K562 (cell line): Measurements from ENCODE around the gene IQCC. TPM values are rescaled to one million over a fixed set of nuclear protein-coding genes. Genes with fewer than 3 reads are reported as not detected.

Source experiments
- CSDE1 ChIP-seq, 2 experiments: fragments of 450-650 bp; IDR thresholded peaks; 2 replicates each; pipeline ENCODE4 v1.6.1; 2016; ENCODE audit warnings: mild to moderate bottlenecking in 1 of 2
- FOXA3 ChIP-seq, 2 experiments: fragments of 450-650 bp in 1 of 2; sonication (generic) in 1 of 2; formaldehyde crosslinking; IDR thresholded peaks in 1 of 2; conservative IDR thresholded peaks in 1 of 2; 2 replicates each; pipeline versions ENCODE4 v1.4.0 to v1.8.0; 2020 to 2022; ENCODE audit warnings: mild to moderate bottlenecking in 2 of 2, missing genetic modification reagents in 1 of 2
- KLF1 ChIP-seq: fragments of 450-650 bp; IDR thresholded peaks from 2 replicates; pipeline ENCODE4 v1.6.1; 2016; ENCODE audit warnings: missing genetic modification characterization, missing compliant biosample characterization
- LCOR ChIP-seq: sonication (generic); formaldehyde crosslinking; IDR thresholded peaks from 2 replicates; pipeline ENCODE4 v1.8.0; 2022; ENCODE audit warnings: mild to moderate bottlenecking, missing genetic modification reagents
- MTA3 ChIP-seq: fragments of 450-650 bp; formaldehyde crosslinking; IDR thresholded peaks from 2 replicates; pipeline ENCODE4 v1.6.1; 2017; ENCODE audit warnings: mild to moderate bottlenecking, borderline replicate concordance
- NFATC3 ChIP-seq: fragments of 450-650 bp; IDR thresholded peaks from 2 replicates; pipeline ENCODE4 v1.6.1; 2017; ENCODE audit warnings: mild to moderate bottlenecking
- SIN3B ChIP-seq: fragments of 450-650 bp; IDR thresholded peaks from 2 replicates; pipeline ENCODE4 v1.6.1; 2017; ENCODE audit warnings: low read depth, mild to moderate bottlenecking, moderate library complexity
- SRF ChIP-seq, 2 experiments: fragments of 250-450, 450-650 bp in 1 of 2; sonication (Bioruptor Pico) in 1 of 2; sonication (generic) in 1 of 2; formaldehyde crosslinking; IDR thresholded peaks; 2 replicates each; pipeline versions ENCODE4 v1.5.0 to v1.5.1; 2020 to 2022; ENCODE audit warnings: mild to moderate bottlenecking in 1 of 2, missing genetic modification reagents in 1 of 2
- TBL1XR1 ChIP-seq, 2 experiments: IDR thresholded peaks; 2 replicates each; pipeline ENCODE4 v1.6.1; 2012; ENCODE audit warnings: improper control_type of control experiment in 2 of 2, low read length in 2 of 2, mild to moderate bottlenecking in 1 of 2
- ZBTB7A ChIP-seq: IDR thresholded peaks from 2 replicates; pipeline ENCODE4 v1.6.1; 2011; ENCODE audit warnings: low read depth, mild to moderate bottlenecking, low read length, moderate library complexity, borderline replicate concordance; ENCODE audit not compliant: control insufficient read depth
- ZNF224 ChIP-seq: sonication (generic); formaldehyde crosslinking; IDR thresholded peaks from 2 replicates; pipeline ENCODE4 v1.8.0; 2022; ENCODE audit warnings: mild to moderate bottlenecking, missing genetic modification reagents
- polyA plus RNA-seq, 8 experiments: library from polyadenylated mRNA; depleted of rRNA in 4 of 8; stranded (reverse) in 5 of 8; unstranded in 3 of 8; fragments of >200 nt; fragmentation: Nextera tagmentation in 2 of 8; fragmentation: Illumina TruSeq in 1 of 8; extraction: Ambion mirVana in 2 of 8; extraction: Trizol in 1 of 8; gene quantifications; 2 replicates each; pipeline versions ENCODE4 v1.2.1 to v1.2.3, GENCODE V29; 2011 to 2014; ENCODE audit warnings: inconsistent platforms in 1 of 8, missing spikeins in 1 of 8
- total RNA-seq, 7 experiments: library from RNA; depleted of rRNA in 6 of 7; stranded (reverse); fragments of >200 nt in 6 of 7; fragmentation: Illumina TruSeq in 2 of 7; extraction: Trizol in 2 of 7; gene quantifications; 2 replicates each; pipeline versions ENCODE4 v1.2.1 to v1.2.3, GENCODE V29; 2011 to 2021; ENCODE audit warnings: low replicate concordance in 1 of 7
- TF ChIP-seq, protein P1 (sequence below): sonication (generic); formaldehyde crosslinking; IDR thresholded peaks from 2 replicates; pipeline ENCODE4 v1.8.1; 2023; ENCODE audit warnings: mild to moderate bottlenecking, missing genetic modification reagents
- TF ChIP-seq, protein P2 (sequence below): sonication (generic); formaldehyde crosslinking; IDR thresholded peaks from 2 replicates; pipeline ENCODE4 v1.8.0; 2023; ENCODE audit warnings: mild to moderate bottlenecking, missing genetic modification reagents
- TF ChIP-seq, protein P3 (sequence below): sonication (generic); formaldehyde crosslinking; IDR thresholded peaks from 2 replicates; pipeline ENCODE4 v1.8.0; 2022; ENCODE audit warnings: mild to moderate bottlenecking, missing genetic modification reagents, borderline replicate concordance
- TF ChIP-seq, protein P4 (sequence below), 2 experiments: IDR thresholded peaks; 2 replicates each; pipeline ENCODE4 v1.6.1; 2011; ENCODE audit warnings: borderline replicate concordance in 1 of 2, control low read depth in 1 of 2, low read depth in 1 of 2, low read length in 1 of 2, mild to moderate bottlenecking in 1 of 2, mixed read lengths in 1 of 2, moderate library complexity in 1 of 2; ENCODE audit not compliant: insufficient read depth in 1 of 2, insufficient read length in 1 of 2, poor library complexity in 1 of 2, severe bottlenecking in 1 of 2; ENCODE audit errors: extremely low read depth in 1 of 2

IQCC gene
- total and polyA plus RNA-seq, 9 of the 15 experiments (the other 6 are each of a cell fraction or from before 2014, with no cell fraction given): 8.1 to 16.5 (median 10.7) TPM

DNA sequence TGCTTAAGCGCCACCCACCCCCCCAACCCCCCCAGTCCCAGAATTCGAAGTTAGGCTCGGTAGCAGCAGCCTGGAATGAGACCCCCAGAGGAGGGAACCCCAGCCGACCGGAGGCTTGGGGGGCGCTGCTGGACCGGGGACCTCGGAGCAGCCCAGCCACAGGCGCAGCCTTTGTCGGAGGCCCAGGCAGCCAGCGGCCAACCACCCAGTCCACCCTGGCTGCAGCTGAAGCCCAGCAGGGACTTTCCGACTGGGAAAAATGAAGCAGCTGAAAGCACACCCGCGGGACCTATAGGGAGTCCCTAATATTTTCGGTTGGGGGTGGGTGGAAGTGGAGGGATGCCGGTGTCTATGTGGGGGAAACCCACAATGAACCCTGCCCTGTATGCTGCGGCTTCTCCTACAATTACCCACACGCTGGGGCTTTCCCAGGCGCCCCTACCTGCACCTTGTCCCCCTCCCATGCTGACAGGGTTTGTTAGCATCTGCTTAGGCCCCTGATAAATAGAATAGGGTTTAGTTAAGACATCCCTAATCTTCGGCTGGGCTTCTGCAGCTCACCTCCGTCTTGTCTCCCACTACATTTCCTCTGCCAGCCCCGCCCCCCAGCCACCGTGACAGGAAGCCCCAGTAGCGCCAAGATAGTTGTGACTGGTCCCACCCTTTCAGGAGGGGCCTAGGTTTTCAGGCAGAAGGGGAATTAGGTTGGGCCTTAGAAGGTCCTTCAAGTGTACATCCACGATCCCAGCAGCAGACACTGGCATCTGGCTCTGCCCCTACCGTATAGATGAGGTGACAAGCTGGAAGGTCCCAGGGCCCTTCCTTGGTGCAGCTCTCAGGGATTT lies 4.2 kb upstream of the IQCC start (continued):
- TF ChIP-seq, protein P1, sequence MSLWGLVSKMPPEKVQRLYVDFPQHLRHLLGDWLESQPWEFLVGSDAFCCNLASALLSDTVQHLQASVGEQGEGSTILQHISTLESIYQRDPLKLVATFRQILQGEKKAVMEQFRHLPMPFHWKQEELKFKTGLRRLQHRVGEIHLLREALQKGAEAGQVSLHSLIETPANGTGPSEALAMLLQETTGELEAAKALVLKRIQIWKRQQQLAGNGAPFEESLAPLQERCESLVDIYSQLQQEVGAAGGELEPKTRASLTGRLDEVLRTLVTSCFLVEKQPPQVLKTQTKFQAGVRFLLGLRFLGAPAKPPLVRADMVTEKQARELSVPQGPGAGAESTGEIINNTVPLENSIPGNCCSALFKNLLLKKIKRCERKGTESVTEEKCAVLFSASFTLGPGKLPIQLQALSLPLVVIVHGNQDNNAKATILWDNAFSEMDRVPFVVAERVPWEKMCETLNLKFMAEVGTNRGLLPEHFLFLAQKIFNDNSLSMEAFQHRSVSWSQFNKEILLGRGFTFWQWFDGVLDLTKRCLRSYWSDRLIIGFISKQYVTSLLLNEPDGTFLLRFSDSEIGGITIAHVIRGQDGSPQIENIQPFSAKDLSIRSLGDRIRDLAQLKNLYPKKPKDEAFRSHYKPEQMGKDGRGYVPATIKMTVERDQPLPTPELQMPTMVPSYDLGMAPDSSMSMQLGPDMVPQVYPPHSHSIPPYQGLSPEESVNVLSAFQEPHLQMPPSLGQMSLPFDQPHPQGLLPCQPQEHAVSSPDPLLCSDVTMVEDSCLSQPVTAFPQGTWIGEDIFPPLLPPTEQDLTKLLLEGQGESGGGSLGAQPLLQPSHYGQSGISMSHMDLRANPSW (CRISPR knock-in tag): no peak
- TF ChIP-seq KLF1 (tag) (0 out of 2 replicates have a peak, but pooled peaks have one; percentile 47), SRF (CRISPR knock-in tag; IDR thresholded peaks at IDR 0.05) (peak in 1 of 2 experiments; percentile 63; a peak in 1 of 4 replicates), NFATC3 (no peak), SIN3B (no peak), TBL1XR1 (IDR thresholded peaks at IDR 0.05; ENCODE audit: low read length in 2 of 2) (peak in 1 of 2 experiments; percentile 48; a peak in 1 of 4 replicates), FOXA3 (CRISPR knock-in tag; conservative IDR thresholded peaks at IDR 0.05 in 1 of 2, IDR thresholded peaks at IDR 0.05 in 1 of 2) (no peak), ZNF224 (CRISPR knock-in tag) (0 out of 2 replicates have a peak, but pooled peaks have one; percentile 28), ZBTB7A (peak; percentile 16), MTA3 (peak; percentile 12; the same call in 1 of the 2 replicates), CSDE1 (IDR thresholded peaks at IDR 0.05) (no peak), LCOR (0 out of 2 replicates have a peak, but pooled peaks have one; percentile 47)
- TF ChIP-seq, protein P2, sequence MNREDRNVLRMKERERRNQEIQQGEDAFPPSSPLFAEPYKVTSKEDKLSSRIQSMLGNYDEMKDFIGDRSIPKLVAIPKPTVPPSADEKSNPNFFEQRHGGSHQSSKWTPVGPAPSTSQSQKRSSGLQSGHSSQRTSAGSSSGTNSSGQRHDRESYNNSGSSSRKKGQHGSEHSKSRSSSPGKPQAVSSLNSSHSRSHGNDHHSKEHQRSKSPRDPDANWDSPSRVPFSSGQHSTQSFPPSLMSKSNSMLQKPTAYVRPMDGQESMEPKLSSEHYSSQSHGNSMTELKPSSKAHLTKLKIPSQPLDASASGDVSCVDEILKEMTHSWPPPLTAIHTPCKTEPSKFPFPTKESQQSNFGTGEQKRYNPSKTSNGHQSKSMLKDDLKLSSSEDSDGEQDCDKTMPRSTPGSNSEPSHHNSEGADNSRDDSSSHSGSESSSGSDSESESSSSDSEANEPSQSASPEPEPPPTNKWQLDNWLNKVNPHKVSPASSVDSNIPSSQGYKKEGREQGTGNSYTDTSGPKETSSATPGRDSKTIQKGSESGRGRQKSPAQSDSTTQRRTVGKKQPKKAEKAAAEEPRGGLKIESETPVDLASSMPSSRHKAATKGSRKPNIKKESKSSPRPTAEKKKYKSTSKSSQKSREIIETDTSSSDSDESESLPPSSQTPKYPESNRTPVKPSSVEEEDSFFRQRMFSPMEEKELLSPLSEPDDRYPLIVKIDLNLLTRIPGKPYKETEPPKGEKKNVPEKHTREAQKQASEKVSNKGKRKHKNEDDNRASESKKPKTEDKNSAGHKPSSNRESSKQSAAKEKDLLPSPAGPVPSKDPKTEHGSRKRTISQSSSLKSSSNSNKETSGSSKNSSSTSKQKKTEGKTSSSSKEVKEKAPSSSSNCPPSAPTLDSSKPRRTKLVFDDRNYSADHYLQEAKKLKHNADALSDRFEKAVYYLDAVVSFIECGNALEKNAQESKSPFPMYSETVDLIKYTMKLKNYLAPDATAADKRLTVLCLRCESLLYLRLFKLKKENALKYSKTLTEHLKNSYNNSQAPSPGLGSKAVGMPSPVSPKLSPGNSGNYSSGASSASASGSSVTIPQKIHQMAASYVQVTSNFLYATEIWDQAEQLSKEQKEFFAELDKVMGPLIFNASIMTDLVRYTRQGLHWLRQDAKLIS (CRISPR knock-in tag): 0 out of 2 replicates have a peak, but pooled peaks have one; percentile 49
- TF ChIP-seq, protein P3, sequence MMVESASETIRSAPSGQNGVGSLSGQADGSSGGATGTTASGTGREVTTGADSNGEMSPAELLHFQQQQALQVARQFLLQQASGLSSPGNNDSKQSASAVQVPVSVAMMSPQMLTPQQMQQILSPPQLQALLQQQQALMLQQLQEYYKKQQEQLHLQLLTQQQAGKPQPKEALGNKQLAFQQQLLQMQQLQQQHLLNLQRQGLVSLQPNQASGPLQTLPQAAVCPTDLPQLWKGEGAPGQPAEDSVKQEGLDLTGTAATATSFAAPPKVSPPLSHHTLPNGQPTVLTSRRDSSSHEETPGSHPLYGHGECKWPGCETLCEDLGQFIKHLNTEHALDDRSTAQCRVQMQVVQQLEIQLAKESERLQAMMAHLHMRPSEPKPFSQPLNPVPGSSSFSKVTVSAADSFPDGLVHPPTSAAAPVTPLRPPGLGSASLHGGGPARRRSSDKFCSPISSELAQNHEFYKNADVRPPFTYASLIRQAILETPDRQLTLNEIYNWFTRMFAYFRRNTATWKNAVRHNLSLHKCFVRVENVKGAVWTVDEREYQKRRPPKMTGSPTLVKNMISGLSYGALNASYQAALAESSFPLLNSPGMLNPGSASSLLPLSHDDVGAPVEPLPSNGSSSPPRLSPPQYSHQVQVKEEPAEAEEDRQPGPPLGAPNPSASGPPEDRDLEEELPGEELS (CRISPR knock-in tag): peak; percentile 47; the same call in 1 of the 2 replicates
- TF ChIP-seq, protein P4, sequence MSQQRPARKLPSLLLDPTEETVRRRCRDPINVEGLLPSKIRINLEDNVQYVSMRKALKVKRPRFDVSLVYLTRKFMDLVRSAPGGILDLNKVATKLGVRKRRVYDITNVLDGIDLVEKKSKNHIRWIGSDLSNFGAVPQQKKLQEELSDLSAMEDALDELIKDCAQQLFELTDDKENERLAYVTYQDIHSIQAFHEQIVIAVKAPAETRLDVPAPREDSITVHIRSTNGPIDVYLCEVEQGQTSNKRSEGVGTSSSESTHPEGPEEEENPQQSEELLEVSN (IDR thresholded peaks at IDR 0.05; ENCODE audit: borderline replicate concordance in 1 of 2, extremely low read depth in 1 of 2, insufficient read depth in 1 of 2, insufficient read length in 1 of 2, low read depth in 1 of 2, low read length in 1 of 2, poor library complexity in 1 of 2, severe bottlenecking in 1 of 2): peak in 1 of 2 experiments; percentile 46
